Gastroesophageal sphincter (tissue), 3 donors: ENCODE data around the gene TMCC3.

Source experiments
- POLR2AphosphoS5 ChIP-seq: sonication (generic); formaldehyde crosslinking; IDR thresholded peaks from one replicate; pipeline ENCODE4 v1.6.1; 2017; ENCODE audit warnings: antibody characterized with exemption
- TF ChIP-seq, protein P1 (sequence below), 4 experiments: fragments of 200-600 bp in 2 of 4; fragments of 450-650 bp in 2 of 4; sonication (generic) in 1 of 4; IDR thresholded peaks; one replicate each; pipeline ENCODE4 v1.5.1; 2017 to 2019; ENCODE audit warnings: antibody characterized with exemption in 4 of 4, mild to moderate bottlenecking in 2 of 4, moderate library complexity in 2 of 4

DNA sequence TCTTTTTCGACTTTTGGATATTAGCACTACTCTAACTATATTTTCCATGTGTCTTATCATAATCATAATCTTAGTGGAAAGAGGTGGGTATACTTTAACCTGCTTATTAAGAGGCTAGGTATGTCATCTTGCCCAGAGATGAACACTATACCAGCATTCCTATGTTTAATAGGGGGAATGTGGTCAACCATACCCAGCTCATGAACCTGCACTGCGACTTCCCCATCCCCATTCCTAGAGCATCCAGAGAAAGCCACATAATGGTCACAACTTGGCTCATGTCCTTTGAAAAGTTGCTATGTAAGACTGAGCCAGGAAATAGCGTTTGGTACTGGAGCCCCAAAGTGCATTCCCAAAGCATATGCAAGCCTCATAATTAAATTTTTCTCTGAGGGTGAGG is 55.2 kb downstream of the TMCC3 start:
- TF ChIP-seq, protein P1, sequence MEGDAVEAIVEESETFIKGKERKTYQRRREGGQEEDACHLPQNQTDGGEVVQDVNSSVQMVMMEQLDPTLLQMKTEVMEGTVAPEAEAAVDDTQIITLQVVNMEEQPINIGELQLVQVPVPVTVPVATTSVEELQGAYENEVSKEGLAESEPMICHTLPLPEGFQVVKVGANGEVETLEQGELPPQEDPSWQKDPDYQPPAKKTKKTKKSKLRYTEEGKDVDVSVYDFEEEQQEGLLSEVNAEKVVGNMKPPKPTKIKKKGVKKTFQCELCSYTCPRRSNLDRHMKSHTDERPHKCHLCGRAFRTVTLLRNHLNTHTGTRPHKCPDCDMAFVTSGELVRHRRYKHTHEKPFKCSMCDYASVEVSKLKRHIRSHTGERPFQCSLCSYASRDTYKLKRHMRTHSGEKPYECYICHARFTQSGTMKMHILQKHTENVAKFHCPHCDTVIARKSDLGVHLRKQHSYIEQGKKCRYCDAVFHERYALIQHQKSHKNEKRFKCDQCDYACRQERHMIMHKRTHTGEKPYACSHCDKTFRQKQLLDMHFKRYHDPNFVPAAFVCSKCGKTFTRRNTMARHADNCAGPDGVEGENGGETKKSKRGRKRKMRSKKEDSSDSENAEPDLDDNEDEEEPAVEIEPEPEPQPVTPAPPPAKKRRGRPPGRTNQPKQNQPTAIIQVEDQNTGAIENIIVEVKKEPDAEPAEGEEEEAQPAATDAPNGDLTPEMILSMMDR (IDR thresholded peaks at IDR 0.05) = no peak
- TF ChIP-seq POLR2AphosphoS5 = no peak
